Activated effector memory CD4-positive, alpha-beta T cell treated with anti-CD3 and anti-CD28 coated beads, Interleukin-2, amount 50 U/mL, for 16 hours (primary cell): ENCODE measurements around the gene CNTFR.
A peak's percentile ranks its signal among the peaks of the same experiment; 100 is the strongest.

ENCODE experiments used
- DNase-seq: peaks from one replicate; pipeline ENCODE4 v3.0.0-alpha.2; 2020

The CNTFR gene

GRCh38 chr9:34552986-34553385 is 36.5 kb downstream of the CNTFR start:
- DNase-seq, result no peak

DNA sequence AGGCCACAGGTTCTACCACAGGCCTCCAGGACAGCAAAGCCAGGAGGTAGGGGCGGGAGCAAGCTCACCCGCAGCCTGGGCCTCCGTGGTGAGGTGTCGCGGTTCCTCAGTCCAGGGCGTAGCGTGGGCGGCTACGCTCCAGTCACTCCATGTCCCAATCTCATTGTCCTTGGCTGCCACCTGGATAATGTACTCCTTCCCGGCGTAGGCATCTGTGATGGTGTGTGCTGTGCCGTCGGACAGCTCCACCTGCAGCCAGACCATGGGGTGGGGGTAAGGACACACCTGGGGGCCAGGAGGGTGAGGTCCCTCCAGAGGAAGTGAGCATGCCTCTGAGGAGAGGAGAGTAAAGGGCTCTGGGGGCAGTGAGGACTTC is 36.9 kb downstream of the CNTFR start:
- peak; percentile 57 for DNase-seq

DNA sequence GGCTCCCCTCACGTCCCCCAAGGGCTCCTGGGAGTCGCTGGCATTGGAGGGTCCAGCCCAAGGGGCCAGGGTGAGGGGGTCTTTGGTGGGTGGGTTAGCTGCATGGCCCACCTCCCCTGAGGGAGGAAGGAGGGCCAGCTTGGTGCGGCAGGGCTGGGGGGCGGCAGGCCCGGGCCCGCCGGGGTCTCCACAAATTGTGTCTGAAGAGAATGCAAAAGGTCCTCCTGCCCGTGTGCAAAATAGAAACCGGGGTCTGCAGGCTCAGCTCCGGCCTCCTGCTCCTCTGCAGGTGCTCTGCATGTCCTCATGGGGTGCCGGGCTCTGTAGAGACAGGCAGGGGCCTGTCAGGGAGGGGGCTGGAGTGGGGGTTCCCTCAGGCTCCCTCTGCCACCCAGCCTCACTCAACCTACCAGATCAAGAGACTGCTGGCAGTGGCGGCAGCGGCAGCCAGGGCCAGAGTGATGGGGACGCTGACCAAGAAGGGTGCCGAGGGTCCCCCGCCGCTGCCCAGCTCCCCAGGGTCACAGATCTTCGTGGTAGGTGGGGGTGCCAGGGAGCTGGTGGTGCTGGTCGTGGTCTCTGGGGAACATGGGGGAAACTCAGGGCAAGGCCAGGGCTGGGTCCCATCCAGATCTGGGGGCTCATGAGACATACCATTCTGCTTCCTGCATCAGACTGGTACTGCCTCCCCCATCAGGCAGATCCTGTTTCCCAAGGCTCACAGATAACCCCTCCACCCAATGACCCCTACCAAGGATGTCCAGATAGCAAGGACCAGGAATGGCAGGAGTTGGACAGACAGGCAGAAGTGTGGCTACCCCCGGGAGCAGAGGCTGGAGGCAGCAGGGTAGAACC is 37.5 kb downstream of the CNTFR start:
- DNase-seq, result peak; percentile 56

- DNase-seq, result peak; percentile 31
Observed at GRCh38 chr9:34550681-34551270, 38.7 kb downstream of the CNTFR start.

GRCh38 chr9:34550016-34550680 is 39.4 kb downstream of the CNTFR start:
- DNase-seq, result peak; percentile 61

- DNase-seq, result peak; percentile 59
Observed at GRCh38 chr9:34549407-34549732, 40.2 kb downstream of the CNTFR start.

DNA sequence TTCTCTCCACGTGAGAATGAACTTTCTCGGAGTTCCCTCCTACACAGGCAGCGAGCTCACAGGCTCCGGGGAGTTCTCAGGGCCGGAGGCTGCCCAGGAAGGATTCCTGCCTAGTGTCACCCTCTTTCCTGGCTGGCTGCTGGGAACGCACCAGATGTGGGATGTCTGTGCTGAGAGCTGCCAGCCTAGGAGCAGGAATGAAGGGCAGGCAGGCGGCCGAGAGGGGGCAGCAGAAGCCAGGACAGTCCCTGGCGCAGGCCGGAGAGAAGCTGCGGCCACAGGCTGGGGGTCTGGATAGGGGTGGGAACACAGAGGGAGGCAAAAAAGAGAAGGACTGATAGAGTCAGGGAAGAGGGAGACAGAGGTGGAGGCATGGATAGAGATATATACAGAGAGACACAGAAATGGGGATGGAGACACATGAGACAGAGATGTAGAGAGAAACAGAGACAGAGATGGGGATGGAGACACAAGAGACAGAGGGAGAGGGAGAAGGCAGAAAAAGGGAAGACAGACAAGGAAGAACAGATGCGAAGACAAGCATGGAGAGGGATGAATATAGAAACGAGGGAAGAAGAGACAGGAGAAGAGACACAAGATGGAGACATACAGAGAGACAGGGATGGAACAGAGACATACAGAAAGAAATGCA is 41.4 kb downstream of the CNTFR start:
- DNase-seq, result peak; percentile 71

DNA sequence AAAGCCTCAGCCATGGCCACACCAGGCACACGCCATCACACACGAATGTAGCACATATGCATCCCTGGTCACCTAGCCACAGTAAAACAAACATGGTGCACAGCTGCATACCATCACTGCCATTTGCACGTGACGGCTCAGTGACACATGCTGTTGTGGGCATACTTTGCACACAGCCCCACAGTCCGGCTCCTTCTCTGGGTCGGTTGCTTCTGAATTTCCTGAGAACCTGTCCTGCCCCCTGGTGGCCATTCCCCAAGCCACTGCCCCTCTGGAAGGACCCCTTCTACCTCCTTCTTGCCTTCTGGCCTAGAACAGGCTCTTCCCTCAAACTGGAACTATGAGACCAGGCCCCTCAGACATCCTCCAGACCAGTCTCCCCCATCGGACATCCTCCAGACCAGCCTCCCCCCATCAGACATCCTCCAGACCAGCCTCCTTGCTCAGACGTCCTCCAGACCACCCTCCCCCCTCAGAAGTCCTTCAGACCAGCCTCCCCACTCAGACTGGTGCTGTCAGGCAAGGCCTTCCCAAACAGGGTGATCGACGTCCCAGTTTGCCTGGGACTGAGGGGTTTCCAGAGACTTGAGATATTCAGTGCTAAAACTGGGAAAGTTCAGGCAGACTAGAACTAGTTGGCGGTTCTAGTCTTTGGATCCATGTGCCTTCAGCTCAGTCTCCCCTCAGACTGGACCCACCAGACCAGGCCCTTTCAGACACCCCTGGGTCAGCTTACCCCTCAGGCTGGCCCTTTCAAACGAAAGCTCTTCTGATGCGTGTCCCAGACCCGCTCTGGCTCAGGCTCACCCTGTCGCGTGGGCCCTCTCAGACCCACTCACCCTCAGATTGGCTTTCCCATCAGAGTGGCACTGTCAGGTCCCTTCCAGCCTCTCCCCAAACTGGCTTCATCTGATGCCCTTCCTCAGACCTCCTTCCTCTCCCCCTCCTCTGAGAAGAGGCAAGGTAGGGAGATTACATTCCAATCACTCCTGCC is 42.4 kb downstream of the CNTFR start:
- DNase-seq, result peak; percentile 77

GRCh38 chr9:34546102-34546833 is 43.3 kb downstream of the CNTFR start:
- peak; percentile 10 for DNase-seq

DNA sequence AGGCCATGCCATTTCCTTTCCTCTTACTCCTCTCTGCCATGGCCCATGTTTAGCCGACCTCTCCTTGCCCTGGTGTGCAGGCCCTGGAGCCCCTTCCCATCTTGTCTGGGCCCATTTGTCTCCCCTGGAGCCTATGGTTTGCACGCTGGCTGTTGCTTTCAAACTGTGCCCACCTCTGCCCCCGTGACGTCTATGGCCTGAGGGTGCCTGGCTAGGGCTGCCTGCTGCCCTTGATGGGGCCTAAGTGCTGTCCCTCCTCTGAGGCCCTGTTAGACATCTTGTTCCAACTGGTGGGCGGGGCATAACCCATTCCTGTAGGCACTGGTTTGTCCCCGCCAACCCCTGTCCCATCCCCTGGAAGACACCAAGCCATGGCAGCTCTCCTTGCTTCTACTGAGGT is 44.0 kb downstream of the CNTFR start:
- peak; percentile 47 for DNase-seq

GRCh38 chr9:34544035-34544434 is 45.5 kb downstream of the CNTFR start:
- DNase-seq, result no peak

- peak; percentile 55 for DNase-seq
Observed at GRCh38 chr9:34541540-34541939, 48.0 kb downstream of the CNTFR start.

- no peak for DNase-seq
Observed at GRCh38 chr9:34540827-34541226, 48.7 kb downstream of the CNTFR start.

DNA sequence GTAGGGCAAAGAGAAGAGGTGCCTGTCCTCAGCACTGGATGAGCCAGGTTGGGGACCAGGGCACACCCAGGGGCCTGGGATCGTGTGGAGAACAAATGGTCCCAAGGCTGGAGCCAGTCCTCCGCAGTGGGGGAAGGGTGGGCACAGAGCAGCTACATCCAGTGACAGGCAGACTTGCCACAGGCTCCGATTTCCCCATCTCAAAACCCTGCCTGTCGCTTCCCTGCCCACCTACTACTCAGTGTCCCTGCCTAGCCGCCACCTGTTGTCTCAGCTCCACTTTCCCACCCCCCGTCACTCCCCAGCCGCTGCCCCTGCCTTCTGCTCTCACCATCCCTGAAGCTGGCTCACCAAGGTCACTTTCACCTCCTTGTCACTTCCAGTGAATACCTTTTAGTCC is 52.8 kb downstream of the CNTFR start:
- DNase-seq, result peak; percentile 37

- DNase-seq, result peak; percentile 6
Observed at GRCh38 chr9:34532041-34532440, 57.5 kb downstream of the CNTFR start.

GRCh38 chr9:34526026-34526425 is 63.5 kb downstream of the CNTFR start:
- peak; percentile 13 for DNase-seq

DNA sequence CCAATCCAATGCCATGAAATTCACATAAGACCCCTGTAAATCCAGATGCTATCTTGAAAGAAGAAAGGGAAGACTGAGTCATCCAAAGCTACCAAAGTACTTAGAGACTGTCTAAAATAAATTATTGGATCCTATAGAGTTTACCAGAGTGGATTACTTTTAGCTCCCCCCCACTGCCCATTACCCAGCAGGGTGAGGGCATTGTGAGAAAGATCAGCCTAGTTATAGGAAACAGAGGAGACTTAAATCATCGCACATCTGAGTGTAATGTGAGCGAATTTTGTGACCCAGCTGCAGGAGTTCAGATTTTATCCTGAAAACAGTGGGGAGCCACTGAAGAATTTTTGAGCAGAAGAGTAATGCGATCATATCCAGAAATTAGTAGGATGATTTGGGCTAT is 65.2 kb downstream of the CNTFR start:
- DNase-seq, result no peak

DNA sequence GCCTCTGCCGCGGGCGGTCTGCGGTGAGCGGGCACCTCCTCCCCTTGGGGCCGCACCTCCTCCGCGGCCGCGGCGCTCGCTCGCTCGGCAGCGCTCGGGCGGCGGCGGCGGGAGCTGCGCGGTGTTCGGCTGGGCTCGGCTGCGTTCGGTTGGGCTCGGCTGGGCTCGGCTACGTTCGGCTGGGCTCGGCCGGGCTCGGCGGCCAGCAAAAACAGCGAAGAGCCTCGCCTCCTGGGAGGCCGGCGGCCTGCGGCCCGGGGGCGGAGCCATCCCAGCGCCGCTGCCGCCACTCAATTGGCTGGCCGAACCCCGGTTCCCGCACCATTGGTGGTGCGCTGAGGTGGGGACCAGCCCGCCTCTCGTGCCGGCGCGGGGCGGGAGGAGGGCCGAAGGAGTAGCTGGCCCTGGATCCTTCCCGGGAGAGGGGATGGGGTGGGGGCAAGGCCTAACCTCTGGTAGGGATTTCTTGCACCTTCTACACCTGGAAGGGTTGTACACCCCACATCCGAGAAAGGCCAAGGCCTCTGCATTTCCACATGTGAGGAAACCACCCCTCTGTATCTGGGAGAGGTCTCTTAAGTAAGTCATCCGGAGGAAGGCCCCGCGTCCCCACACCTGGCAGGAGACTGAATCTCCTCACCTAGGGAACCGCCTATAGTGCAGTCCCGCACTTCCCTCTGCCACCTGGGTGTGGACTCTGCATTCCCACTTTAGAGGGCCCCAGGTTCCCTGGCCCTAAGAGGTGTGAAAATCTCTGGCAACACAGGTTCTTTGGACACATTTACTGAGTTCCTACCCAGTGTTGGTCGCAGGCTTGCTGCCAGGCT is 66.3 kb downstream of the CNTFR start, which contains the start of gene ENHO:
Gene ENHO (minus strand): TSS at position 20 of the 827 bp plus-strand sequence. CDS start 1,295 bp downstream, outside the sequence.
- DNase-seq, result peak; percentile 96

DNA sequence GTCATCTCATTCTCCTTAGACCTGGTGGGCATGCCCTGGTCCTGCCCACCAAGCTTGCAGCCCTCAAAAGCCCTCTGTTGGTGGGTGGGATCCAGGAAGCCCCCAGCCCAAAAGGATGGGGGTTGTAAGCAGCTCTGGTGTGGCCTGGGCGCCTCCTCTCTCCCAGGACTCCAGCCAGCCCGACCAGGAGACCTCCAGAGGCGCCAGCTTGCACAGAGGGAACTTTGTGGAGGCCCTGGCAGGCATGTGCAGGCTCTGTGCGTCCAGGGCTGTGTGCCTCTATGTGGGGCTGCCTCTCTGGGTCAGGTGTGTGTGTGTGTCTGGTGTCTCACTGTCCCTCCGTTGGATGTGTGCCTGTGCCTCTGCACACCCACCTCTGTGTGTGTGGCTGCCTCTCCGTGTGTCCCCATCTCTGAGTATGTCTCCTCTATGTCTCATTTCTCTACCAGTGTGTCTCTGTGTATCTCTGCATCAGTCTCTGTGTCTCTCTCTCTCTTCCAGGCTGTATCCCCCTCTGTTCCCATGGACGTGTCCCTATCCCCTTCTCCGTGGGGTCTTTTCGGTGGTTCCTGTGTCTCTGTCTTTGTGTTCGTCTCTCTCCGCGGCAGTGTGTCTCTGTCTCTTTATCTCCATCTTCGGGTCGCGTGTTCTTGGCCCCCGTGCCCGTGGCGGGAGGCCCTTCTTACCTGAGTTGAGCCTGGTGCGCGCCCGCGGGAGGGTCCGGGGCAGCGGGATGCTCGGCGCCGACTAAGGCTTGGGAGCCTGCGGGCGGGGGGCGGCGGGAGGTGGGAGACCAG is 67.2 kb downstream of the CNTFR start:
- peak; percentile 65 for DNase-seq
